Measurements from ENCODE around the gene TMEM204. TPM values are rescaled to one million over a fixed set of nuclear protein-coding genes. Genes with fewer than 3 reads are reported as not detected.

The TMEM204 gene
- total RNA-seq, 2 experiments from 2014 or later: 21.2 to 23.7 TPM

DNA sequence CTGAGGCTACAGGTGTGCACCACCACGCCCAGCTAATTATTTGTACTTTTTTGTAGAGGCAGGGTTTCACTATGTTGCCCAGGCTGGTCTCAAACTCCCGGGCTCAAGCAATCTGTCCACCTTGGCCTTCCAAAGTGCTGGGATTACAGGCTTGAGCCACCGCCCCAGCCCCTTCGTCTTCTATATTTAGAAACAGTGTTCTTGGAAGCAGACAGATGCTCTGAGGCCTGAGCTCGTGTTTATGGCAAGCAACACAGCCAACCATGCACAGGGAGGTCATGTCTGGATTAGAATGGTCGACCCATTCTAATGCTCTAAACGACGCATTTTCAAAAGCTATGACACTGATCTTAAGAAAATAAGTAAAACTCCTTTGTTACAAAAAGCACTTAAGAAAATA lies 16.6 kb downstream of the TMEM204 start:
- H3K27ac Mint-ChIP-seq: peak overlapping the region; percentile 23
- H3K36me3 Mint-ChIP-seq: peaks cover 10% of the 10 kb centered on the region
- no peaks in the 10 kb centered on the region for H3K9me3 Mint-ChIP-seq
- H3K4me1 Mint-ChIP-seq: peaks cover 38% of the 10 kb centered on the region
- DNase-seq: no peak
- H3K27me3 Mint-ChIP-seq: no peaks in the 10 kb centered on the region
- no peak overlapping the region for H3K4me3 Mint-ChIP-seq

DNA sequence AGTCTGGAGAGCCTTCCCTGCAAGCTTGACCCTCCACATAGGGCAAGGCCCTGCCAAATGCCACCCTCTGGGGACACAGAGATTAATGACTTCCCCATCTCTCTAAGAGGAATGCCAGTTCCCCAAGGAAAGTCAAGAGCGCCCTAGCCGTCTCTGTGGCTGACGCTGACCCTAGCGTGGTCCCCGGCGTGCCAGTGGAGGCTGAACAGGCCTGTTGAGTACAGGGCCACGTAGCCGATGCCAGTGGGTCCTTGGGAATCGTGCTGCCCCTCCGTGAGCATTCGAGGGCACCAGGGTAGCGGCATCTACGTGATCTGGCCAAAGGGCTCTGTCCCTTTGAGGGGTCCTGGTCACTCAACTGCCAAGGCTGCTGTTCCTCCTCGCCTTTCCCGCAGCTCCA lies 17.2 kb downstream of the TMEM204 start:
- H3K4me1 Mint-ChIP-seq: peaks cover 32% of the 10 kb centered on the region
- H3K27ac Mint-ChIP-seq: no peak overlapping the region
- no peaks in the 10 kb centered on the region for H3K9me3 Mint-ChIP-seq
- H3K27me3 Mint-ChIP-seq: no peaks in the 10 kb centered on the region
- peaks cover 10% of the 10 kb centered on the region for H3K36me3 Mint-ChIP-seq
- no peak for DNase-seq
- no peak overlapping the region for H3K4me3 Mint-ChIP-seq

DNA sequence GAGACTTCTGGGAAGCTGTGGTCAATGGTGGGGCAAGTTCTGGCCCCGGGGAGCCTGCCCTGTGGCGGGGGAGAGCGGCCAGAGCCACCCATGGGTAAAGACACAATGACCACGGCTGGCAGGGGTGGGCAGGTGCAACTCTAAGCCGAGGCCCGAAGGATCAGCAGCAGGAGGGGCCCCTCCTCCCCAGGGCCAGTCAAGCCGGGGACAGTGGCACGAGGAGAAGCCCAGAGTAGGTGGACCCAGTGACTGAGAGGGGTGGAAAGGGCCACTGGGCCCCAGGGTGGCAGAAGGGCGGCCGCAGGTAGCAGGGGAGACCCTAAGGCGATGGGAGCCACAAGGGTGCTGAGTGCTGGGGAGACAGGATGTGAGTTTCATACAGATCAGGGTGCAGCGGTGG lies 17.7 kb downstream of the TMEM204 start:
- Mint-ChIP-seq H3K27me3 (no peaks in the 10 kb centered on the region), H3K4me1 (peaks cover 29% of the 10 kb centered on the region), H3K27ac (peak overlapping the region; percentile 42), H3K4me3 (no peak overlapping the region), H3K9me3 (no peaks in the 10 kb centered on the region), H3K36me3 (peaks cover 10% of the 10 kb centered on the region)
- no peak for DNase-seq

DNA sequence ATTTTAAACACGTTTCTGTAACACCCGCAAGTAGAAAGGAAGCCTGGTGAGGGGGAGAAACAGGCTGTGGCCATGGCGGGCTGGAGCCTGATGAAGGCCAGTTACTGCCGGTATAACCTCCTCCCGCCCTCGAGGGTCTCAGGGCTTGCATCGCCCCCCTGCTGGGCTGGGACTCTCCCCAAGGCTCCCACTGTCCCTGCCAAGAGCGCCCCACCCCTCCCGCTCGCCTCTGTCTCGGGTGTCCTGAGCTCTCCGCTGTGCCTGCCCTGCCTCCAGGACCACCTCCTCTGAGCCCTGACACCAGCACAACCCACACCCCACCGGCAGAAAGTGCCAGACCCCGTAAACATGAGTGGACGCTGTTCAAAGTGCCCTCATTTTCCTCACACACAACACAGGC lies 18.7 kb downstream of the TMEM204 start:
- H3K9me3 Mint-ChIP-seq: no peaks in the 10 kb centered on the region
- peaks cover 22% of the 10 kb centered on the region for H3K4me1 Mint-ChIP-seq
- H3K4me3 Mint-ChIP-seq: no peak overlapping the region
- peaks cover 7% of the 10 kb centered on the region for H3K36me3 Mint-ChIP-seq
- peak overlapping the region; percentile 47 for H3K27ac Mint-ChIP-seq
- H3K27me3 Mint-ChIP-seq: no peaks in the 10 kb centered on the region
- DNase-seq: no peak

DNA sequence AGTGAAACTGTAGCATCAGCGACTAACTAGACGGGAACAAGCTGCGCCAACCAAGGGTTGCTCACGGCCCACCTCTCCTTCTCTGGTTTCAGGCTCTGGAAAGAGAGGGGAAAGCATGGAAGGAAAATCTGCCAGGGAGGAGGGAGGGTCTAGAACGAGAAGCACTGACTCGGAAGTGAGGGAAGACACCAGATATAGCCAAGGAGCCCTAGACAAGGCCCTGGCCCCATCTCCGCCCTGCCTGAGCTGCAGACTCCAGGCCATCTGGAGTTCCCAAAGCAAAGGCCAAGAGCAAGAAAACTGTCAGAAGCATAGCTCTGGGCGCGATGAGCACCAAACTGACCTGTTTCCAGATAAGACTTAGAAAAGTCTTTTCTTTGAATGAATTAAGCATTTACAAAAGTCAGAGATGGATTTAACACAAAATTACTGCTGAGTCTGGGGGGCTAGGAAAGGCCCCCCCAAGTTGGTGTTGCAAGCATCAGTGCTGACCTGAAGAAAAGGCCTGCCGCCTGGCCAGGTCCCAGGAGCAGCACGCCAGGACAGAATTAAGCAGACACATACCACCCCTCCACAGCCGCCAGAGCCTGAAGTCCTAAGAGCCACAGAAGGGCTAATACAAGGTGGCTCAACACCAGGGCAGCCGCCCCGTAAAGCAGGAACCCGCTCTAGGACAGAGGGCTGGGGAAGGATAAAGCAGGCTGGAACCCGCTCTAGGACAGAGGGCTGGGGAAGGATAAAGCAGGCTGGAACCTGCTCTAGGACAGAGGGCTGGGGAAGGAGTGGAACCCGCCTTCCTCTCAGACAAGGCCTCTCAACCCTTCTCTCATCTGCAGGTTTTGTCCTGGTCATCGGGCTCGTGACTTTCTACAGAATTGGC lies 20.7 kb downstream of the TMEM204 start:
- no peak overlapping the region for H3K4me3 Mint-ChIP-seq
- H3K4me1 Mint-ChIP-seq: peaks cover 17% of the 10 kb centered on the region
- H3K9me3 Mint-ChIP-seq: no peaks in the 10 kb centered on the region
- peak overlapping the region; percentile 12 for H3K27ac Mint-ChIP-seq
- DNase-seq: no peak
- H3K27me3 Mint-ChIP-seq: no peaks in the 10 kb centered on the region
- peaks cover 3% of the 10 kb centered on the region for H3K36me3 Mint-ChIP-seq

DNA sequence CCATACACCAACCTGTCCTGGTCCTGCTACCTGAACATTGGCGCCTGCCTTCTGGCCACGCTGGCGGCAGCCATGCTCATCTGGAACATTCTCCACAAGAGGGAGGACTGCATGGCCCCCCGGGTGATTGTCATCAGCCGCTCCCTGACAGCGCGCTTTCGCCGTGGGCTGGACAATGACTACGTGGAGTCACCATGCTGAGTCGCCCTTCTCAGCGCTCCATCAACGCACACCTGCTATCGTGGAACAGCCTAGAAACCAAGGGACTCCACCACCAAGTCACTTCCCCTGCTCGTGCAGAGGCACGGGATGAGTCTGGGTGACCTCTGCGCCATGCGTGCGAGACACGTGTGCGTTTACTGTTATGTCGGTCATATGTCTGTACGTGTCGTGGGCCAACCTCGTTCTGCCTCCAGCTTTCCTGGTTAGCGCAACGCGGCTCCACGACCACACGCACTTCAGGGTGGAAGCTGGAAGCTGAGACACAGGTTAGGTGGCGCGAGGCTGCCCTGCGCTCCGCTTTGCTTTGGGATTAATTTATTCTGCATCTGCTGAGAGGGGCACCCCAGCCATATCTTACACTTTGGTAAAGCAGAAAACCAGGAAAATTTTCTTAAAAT lies 21.5 kb downstream of the TMEM204 start:
- H3K27me3 Mint-ChIP-seq: no peaks in the 10 kb centered on the region
- no peak overlapping the region for H3K4me3 Mint-ChIP-seq
- peaks cover 7% of the 10 kb centered on the region for H3K36me3 Mint-ChIP-seq
- H3K4me1 Mint-ChIP-seq: peaks cover 22% of the 10 kb centered on the region
- no peak for DNase-seq
- H3K27ac Mint-ChIP-seq: no peak overlapping the region
- H3K9me3 Mint-ChIP-seq: no peaks in the 10 kb centered on the region

DNA sequence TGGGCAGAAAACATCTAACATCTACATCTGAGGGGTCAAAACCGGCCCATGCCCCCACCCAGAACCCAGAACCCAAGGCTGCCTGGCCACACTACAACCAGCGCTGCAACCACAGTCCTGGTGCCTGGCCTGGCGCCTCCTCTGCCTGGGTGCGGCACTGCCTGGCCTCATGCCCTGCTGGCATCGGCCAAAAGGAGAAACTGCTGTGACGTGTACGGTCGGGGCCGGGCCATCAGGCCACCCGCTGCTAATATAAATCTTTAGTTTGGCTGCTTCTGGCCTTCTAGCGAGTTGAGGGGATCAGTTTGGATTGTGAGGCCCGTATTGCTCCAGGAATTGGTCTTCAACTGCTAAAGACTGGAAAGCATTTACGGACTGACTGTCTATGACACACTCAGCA lies 22.8 kb downstream of the TMEM204 start:
- H3K36me3 Mint-ChIP-seq: peaks cover 9% of the 10 kb centered on the region
- DNase-seq: no peak
- no peaks in the 10 kb centered on the region for H3K9me3 Mint-ChIP-seq
- H3K4me3 Mint-ChIP-seq: no peak overlapping the region
- H3K27me3 Mint-ChIP-seq: no peaks in the 10 kb centered on the region
- H3K4me1 Mint-ChIP-seq: peaks cover 30% of the 10 kb centered on the region
- no peak overlapping the region for H3K27ac Mint-ChIP-seq

DNA sequence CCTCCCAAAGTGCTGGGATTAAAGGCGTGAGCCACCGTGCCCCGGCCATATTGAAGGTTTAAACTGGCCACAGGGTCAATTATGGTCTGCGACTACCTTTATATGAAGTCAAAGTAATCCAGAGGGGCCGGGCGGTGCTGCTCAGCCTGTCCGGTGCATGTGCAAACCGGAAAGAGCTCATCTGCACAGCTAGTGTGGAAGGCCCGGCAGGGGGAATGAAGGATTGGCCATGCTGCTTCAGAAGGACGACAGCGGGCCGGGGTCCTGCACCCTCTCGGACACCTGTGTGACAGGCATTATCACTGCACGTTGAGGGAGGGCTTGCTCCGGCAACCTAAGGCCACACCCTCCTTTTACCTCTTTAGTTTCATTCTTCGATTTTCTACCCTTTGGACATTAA lies 23.6 kb downstream of the TMEM204 start:
- DNase-seq: no peak
- H3K27ac Mint-ChIP-seq: no peak overlapping the region
- H3K36me3 Mint-ChIP-seq: peaks cover 6% of the 10 kb centered on the region
- H3K4me1 Mint-ChIP-seq: peaks cover 36% of the 10 kb centered on the region
- no peaks in the 10 kb centered on the region for H3K9me3 Mint-ChIP-seq
- H3K27me3 Mint-ChIP-seq: no peaks in the 10 kb centered on the region
- no peak overlapping the region for H3K4me3 Mint-ChIP-seq

DNA sequence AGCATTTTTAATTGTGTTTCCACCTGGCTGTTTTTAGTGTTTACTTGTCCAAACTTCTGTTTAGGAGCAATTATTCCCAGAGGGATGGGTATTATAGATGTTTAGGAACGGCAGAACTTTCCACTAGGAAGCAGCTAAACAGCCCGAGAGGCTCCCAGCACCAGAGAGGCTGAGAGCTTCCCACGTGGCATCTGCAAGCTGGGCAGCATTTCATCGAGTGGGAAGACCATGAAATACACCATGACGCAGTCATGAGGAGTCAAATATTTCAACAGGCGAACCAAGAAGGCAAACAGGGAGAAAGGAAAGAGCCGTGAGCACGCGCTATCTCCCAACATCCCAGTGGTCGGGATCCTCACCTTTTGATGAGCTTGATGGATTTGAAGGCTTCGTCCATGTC lies 24.1 kb downstream of the TMEM204 start:
- Mint-ChIP-seq H3K9me3 (no peaks in the 10 kb centered on the region), H3K27me3 (no peaks in the 10 kb centered on the region), H3K4me3 (no peak overlapping the region), H3K36me3 (peaks cover 6% of the 10 kb centered on the region), H3K27ac (no peak overlapping the region), H3K4me1 (peaks cover 34% of the 10 kb centered on the region)
- no peak for DNase-seq

DNA sequence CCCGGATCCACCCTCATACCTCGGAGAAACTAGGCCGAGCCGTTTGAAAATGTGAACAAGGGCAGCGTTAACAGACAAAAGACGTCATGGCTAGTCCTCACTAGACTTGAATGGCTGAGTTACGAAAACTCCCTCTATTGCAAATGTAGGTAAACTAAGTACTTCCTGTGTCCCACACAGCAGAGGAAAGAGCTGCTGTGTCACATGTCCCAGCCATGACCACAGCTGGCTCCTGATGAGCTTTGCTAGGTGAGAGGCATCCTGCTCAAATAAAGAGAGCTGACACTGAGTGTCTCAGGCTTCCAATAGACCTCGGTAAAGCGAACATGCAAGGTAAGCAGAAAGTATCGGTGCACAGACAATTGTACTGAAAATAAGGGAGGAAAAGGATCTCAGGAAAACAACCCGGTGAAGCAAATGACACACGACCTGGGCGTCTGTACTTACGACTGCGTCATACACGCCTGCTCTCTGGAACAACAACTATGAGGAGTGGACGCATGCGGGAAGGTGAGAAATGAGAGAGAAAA lies 26.0 kb downstream of the TMEM204 start:
- Mint-ChIP-seq H3K36me3 (peaks cover 6% of the 10 kb centered on the region), H3K9me3 (no peaks in the 10 kb centered on the region), H3K4me3 (no peak overlapping the region), H3K27ac (peak overlapping the region; percentile 71), H3K4me1 (peaks cover 28% of the 10 kb centered on the region), H3K27me3 (no peaks in the 10 kb centered on the region)
- no peak for DNase-seq

DNA sequence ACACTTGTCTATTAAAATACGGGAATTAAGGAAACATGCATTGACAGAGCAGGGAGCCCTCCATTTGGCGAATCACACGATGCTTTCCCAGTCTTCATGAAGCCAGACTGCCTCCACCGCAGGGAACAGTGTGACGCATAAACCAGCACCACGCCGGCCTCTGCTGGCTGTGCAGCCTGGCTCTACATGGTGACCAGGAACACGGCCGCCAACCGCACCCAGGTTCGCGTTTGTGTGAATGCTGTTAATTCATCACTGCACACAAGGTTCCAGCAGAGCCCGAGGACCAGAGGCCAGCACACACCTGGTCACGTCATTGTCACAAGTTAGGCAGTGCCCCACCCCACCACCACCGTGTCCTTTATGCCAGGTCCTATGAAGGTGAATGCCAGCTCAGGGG lies 26.7 kb downstream of the TMEM204 start:
- H3K27me3 Mint-ChIP-seq: no peaks in the 10 kb centered on the region
- no peak overlapping the region for H3K4me3 Mint-ChIP-seq
- peaks cover 6% of the 10 kb centered on the region for H3K36me3 Mint-ChIP-seq
- H3K9me3 Mint-ChIP-seq: no peaks in the 10 kb centered on the region
- peaks cover 28% of the 10 kb centered on the region for H3K4me1 Mint-ChIP-seq
- no peak for DNase-seq
- no peak overlapping the region for H3K27ac Mint-ChIP-seq

DNA sequence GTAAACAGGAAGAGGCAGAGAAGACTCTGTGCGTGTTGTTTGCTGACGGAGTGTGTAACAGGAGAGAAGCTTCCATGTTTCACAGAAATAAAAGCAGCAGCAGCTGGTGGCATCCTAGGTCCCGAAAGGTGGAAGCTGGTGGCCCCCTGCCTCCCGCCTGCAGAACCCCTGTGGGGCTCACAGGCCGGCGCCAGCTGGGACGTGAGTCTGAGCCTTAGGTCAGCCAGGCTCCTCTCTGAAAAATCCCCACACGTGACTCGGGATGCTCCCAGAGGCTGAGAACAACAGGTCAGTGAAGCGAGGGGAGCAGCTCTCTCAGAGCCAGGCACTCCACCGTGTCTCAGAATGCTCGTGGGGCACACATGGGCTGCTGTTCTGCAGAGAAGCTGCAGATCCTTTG lies 27.4 kb downstream of the TMEM204 start:
- peaks cover 6% of the 10 kb centered on the region for H3K36me3 Mint-ChIP-seq
- H3K4me3 Mint-ChIP-seq: no peak overlapping the region
- DNase-seq: no peak
- H3K9me3 Mint-ChIP-seq: no peaks in the 10 kb centered on the region
- H3K27me3 Mint-ChIP-seq: no peaks in the 10 kb centered on the region
- peak overlapping the region; percentile 82 for H3K27ac Mint-ChIP-seq
- peaks cover 28% of the 10 kb centered on the region for H3K4me1 Mint-ChIP-seq

DNA sequence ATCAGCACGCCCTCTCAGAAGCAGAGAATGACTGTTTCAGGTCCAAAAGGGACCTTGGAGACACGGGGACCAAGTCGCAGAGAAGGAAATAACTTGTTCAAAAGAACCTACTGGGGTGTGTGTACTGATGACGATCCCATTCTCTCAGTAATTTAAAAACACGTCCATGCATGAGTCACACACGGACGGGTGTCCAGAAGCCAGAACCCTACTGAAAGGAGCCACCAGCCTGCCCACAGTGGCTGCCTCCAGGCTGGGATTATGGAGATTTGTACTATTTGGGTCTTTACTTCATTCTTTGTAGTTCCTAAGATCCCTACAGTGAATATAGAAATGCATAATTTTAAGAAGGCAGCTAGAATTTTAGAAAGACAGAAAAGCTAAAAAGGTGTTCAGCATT lies 27.8 kb downstream of the TMEM204 start:
- peak overlapping the region; percentile 82 for H3K27ac Mint-ChIP-seq
- H3K4me1 Mint-ChIP-seq: peaks cover 28% of the 10 kb centered on the region
- H3K27me3 Mint-ChIP-seq: no peaks in the 10 kb centered on the region
- H3K9me3 Mint-ChIP-seq: no peaks in the 10 kb centered on the region
- H3K4me3 Mint-ChIP-seq: no peak overlapping the region
- DNase-seq: no peak
- peaks cover 6% of the 10 kb centered on the region for H3K36me3 Mint-ChIP-seq

DNA sequence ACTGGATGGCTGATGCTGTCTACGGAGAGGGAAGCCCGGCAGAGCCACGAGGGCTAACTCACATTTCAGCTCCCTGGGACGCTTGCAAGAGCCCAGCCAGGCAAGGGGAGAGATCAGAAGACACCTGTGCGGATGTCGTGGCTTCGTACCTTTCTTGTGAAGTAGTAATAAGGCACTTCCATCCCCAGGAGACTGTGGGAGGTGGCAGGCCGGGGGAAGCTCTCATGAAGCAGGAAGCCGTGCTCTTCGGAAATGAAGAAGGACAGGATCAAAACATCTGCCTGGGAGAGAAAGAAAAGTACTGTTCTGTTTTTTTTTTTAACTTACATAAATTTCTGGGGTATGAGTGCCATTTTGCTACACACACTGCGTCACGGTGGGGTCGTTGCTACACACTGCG lies 28.4 kb downstream of the TMEM204 start:
- Mint-ChIP-seq H3K4me3 (no peak overlapping the region), H3K9me3 (no peaks in the 10 kb centered on the region), H3K36me3 (peaks cover 6% of the 10 kb centered on the region), H3K4me1 (peaks cover 28% of the 10 kb centered on the region), H3K27ac (peak overlapping the region; percentile 82), H3K27me3 (no peaks in the 10 kb centered on the region)
- DNase-seq: no peak

DNA sequence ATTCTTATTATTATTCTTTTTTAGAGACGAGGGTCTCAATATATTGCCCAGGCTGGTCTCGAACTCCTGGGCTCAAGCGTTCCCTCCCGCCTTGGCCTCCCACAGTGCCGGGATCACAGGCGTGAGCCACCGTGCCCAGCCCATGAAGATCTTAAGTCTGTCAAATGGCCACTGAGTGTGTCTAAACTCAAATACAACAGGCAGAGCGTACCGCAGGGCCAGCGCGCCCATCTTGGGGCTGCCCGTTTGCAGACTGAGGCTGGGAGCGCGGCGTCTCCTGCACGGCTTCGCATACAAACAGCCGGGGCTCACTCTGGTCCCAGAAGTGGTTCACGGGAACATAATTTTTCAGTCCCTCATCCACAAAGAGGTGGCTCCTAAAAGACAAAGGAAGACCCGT lies 30.3 kb downstream of the TMEM204 start:
- no peak overlapping the region for H3K4me3 Mint-ChIP-seq
- H3K36me3 Mint-ChIP-seq: peaks cover 6% of the 10 kb centered on the region
- no peaks in the 10 kb centered on the region for H3K9me3 Mint-ChIP-seq
- H3K27ac Mint-ChIP-seq: no peak overlapping the region
- no peak for DNase-seq
- H3K27me3 Mint-ChIP-seq: no peaks in the 10 kb centered on the region
- H3K4me1 Mint-ChIP-seq: peaks cover 28% of the 10 kb centered on the region

DNA sequence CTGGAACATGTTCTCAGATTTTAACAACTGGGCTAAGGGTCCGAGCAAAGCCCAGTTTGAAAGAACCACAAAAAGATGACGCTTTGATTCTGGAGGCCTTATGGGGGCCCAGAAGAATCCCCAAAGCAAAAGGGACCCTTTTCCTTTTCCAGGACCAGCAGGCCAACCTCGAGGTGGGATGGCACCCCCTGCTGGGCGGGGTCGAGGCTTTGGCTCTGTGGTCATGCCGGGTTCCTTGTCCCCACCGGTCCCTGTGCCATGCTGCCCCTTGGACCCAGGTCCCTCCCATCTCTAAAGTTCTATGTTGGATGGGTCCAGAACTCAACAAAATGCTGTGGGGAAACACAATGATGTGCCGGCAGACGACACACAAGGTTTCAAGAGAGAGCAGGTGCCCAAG lies 30.9 kb downstream of the TMEM204 start:
- Mint-ChIP-seq H3K36me3 (peaks cover 6% of the 10 kb centered on the region), H3K4me3 (no peak overlapping the region), H3K9me3 (no peaks in the 10 kb centered on the region), H3K4me1 (peaks cover 25% of the 10 kb centered on the region), H3K27me3 (no peaks in the 10 kb centered on the region), H3K27ac (no peak overlapping the region)
- no peak for DNase-seq

All from activated naive CD8-positive, alpha-beta T cell treated with anti-CD3 and anti-CD28 coated beads for 36 hours (primary cell).